ENCODE data around the gene NLRC5. TPM values are rescaled to one million over a fixed set of nuclear protein-coding genes. Genes with fewer than 3 reads are reported as not detected.

Gene NLRC5
- total RNA-seq, 4 donors from 2014 or later, result 20.6 to 189 (median 43.2) TPM

GRCh38 chr16:57019746-57020145 is 30.4 kb downstream of the NLRC5 start:
- no peak for ATAC-seq (ENCODE audit: low FRiP score)
- no peak for TF ChIP-seq CTCF (IDR thresholded peaks at IDR 0.05)
- no peak for DNase-seq (ENCODE audit: low spot score)

- TF ChIP-seq CTCF (IDR thresholded peaks at IDR 0.05), result no peak
- DNase-seq (ENCODE audit: low spot score) (no peak), ATAC-seq (ENCODE audit: low FRiP score) (no peak)
Measured at GRCh38 chr16:57020651-57021050, 31.3 kb downstream of the NLRC5 start.

- DNase-seq (ENCODE audit: low spot score) (no peak), ATAC-seq (ENCODE audit: low FRiP score) (no peak)
- TF ChIP-seq CTCF (IDR thresholded peaks at IDR 0.05), result no peak
Measured at GRCh38 chr16:57021757-57022156, 32.4 kb downstream of the NLRC5 start.

GRCh38 chr16:57022445-57022844 is 33.1 kb downstream of the NLRC5 start:
- DNase-seq (ENCODE audit: low spot score) (no peak), ATAC-seq (ENCODE audit: low FRiP score) (no peak)
- no peak for TF ChIP-seq CTCF (IDR thresholded peaks at IDR 0.05)

- DNase-seq (ENCODE audit: low spot score) (no peak), ATAC-seq (ENCODE audit: low FRiP score) (no peak)
- TF ChIP-seq CTCF (IDR thresholded peaks at IDR 0.05), result no peak
Measured at GRCh38 chr16:57023541-57024249, 34.3 kb downstream of the NLRC5 start.

- DNase-seq (ENCODE audit: low spot score) (no peak), ATAC-seq (ENCODE audit: low FRiP score) (no peak)
- TF ChIP-seq CTCF (IDR thresholded peaks at IDR 0.05), result no peak
Measured at GRCh38 chr16:57024894-57025680, 35.7 kb downstream of the NLRC5 start.

Measured in omental fat pad (tissue), 4 donors.